Effector CD8-positive, alpha-beta T cell (primary cell): ENCODE results near the gene CCDC40.

Experiments used
- DNase-seq: peaks from one replicate; lab custom pipeline; 2025; lab: John Stamatoyannopoulos, UW

Gene CCDC40

DNA sequence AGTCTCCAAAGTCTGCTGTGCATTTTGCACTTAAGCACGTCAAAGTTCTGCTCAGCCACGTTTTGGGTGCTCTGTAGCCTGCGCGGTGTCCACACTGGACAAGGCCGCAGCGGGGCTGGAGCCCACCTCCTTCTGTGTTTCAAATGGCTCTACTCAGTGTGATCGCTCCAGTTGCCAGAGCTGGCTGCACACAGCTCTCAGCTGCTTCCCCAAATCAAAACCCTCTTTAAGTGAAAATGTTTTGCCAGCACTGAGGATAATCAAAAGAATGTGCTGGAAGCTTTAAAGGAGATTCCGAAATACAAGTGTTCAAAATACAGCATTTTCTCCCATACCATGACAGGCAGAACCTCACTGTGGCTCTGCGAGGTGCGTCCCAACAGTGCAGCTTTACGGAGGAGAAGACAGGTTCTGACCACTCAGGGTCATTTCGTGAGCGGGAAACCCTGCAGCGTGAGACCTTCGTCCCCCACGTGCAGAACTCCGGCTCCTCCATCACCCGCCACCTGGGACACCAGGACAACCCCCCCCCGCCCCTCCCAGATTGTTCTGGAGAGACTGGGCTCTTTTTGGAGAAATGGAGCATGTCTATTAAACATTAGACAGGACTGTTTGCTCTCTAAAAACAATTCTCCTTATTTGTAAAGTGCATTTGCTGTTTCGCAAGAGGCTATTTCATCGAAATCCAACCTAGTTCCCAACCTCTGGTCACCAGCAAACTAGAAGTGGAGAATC, 17.4 kb upstream of the CCDC40 start:
- no peak for DNase-seq

DNA sequence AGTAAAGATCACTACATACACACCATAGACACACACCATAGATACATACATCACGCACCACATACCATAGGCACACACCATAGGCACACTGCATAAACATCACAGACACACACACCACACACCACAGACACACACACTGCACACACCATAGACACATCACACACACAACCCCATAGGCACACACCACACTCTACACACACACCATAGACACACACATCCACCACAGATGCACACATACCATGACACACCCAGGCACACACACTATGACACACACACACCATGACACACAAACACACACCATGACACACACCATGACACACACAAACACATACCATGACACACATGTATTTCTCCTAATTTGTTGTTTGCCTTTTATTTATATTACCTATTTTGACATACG, 14.8 kb upstream of the CCDC40 start:
- DNase-seq: no peak

DNA sequence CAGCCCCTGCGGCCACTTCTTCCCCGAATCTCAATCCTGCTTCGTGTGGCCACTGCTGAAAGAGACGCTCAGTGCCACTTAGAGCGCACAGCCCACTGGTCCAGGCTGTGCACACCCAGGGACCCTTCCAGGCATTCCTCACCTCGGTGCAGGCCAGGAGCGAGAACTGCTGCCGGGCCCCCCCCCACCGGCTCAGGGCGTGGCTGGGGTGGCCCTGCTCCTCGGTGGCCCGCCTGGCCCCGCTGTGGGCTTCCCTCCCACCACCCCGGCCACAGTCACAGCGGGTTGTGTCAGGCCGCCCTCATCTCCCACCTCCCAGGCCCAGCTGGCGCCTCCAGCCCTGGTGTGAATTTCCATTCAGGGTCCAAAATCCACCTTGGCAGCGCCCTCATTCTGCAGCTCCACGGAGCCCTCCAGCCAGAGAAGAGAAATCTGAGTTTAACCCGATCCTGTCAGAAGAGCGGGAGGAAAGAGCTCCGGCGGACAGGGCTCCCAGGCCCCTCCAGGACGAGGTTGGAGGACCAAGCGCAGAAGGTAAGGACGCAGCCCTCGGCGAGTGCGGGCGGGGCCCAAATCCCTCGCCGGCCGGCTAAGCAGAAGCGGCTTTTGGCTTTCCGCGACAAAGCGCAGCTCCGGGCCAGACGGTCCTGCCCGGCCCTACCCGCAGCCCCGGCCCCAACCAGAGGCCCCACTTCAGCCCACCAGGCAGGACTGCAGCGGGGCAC, 12.8 kb upstream of the CCDC40 start:
- no peak for DNase-seq

DNA sequence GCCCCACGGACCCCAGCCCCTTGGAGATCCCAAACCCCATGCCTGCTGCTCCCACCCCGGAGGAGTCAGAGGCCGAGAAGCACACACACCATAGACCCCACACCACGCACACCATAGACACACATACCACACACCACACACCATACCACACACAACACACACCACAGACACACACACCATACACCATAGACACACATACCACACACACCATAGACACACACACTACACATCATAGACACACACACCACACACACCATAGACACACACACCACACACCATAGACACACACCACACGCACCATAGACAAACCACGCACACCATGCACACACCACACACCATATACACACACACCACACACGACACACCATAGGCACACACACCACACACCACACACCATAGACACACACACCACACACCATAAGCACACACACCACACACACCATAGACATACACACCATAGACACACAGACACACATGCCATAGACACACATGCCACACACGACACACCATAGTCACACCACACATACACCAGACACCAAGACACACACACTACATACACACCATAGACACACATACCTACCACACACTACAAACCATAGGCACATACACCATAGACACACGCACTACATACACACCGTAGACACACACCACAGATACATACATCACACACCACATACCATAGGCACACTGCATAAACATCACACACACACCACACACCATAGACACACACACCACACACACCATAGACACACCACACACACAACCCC, 12.1 kb upstream of the CCDC40 start:
- no peak for DNase-seq

DNA sequence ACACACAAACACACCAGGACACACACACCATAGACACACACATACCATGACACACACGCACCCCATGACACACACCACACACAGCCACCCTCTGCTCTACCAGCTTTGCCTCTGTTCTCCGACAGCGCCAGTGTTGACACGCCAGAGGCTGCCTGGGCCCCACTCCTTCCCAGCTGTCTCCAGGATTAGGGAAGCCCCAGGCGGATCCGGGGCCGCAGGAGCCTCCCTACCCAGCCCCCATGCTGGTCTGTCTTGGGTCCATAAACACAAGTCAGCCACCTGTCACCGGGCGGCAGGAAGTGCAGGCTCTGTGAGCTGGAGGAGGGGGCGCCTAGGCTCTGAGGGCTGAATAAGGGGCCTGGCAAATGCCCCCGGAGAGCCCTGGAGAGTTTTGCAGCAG, 11.3 kb upstream of the CCDC40 start:
- DNase-seq: no peak

DNA sequence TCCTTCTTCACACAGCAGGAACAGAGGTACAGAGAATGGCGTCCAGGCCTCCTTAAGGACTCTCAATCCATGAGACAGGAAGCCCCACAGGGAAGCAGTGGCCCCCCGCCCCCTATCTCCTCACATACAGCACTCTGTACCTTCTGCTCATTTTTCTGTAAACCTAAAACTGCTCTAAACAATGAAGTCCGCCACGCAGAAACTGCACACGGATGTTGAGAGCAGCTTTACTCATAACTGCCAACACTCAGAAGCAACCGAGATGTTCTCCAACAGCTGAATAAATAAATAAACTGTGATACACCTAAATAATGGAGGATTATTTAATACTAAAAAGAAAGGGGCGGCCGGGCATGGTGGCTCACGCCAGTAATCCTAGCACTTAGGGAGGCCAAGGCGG, 10.6 kb upstream of the CCDC40 start:
- DNase-seq: no peak

DNA sequence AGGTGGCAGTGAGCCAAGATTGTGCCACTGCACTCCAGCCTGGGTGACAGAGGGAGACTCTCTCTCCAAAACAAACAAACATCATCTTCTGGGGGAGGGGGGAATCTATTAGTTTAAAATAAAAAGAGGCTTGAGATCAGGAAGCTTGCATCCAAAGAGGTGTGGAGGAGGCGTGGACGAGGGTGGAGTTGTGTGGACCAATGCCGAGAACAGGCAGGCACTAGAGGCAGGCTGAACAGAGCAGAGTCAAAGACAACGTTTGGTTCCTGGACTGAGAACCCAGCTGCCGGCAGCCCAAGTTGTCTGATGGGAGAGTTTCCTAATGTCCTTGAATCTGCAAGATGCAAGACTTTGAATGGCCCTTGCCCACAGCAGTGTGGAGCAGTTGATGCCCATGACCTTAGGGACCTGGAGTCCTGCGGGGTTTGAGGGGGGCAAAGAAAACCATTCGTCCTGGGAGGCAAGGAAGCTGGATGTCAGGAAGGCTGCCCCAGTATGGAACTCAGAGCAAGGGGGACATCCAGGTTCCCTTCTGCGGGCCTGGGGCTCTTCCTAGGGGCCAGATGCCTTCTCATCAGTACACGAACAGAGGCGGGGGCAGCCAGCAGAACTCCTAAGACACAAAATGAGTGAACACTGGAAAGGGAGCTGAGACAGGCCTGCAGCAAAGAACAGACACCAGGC, 9.9 kb upstream of the CCDC40 start:
- no peak for DNase-seq

DNA sequence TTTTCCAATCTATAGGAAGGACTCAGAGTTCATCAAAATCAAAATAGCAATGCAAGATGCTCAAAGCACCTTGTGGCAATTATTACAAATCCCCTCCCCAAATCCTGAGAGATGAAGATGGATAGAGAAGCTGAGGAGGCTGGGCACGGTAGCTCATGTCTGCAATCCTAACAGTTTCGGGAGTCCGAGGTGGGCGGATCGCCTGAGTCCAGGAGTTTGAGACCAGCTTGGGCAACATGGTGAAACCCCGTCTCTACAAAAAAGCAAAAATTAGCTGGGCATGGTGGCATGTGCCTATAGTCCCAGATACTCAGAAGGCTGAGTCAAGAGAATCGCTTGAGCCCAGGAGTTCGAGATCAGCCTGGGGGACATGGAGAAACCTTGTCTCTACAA, 9.4 kb upstream of the CCDC40 start:
- no peak for DNase-seq

DNA sequence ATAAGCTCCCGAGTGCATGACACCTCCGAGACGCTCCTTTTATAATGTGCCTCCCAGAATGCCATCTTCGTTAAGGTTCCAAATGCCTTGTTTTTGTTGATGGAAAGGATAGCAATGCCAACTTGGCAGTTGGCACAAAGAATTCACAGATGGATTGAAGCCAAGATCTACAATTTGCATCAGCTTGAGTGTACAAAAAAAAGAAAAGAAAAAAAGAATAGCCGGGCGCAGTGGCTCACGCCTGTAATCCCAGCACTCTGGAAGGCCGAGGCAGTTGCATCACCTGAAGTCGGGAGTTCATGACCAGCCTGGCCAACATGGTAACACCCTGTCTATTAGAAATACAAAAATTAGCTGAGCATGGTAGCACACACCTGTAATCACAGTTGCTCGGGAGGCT, 8.4 kb upstream of the CCDC40 start:
- DNase-seq: no peak

DNA sequence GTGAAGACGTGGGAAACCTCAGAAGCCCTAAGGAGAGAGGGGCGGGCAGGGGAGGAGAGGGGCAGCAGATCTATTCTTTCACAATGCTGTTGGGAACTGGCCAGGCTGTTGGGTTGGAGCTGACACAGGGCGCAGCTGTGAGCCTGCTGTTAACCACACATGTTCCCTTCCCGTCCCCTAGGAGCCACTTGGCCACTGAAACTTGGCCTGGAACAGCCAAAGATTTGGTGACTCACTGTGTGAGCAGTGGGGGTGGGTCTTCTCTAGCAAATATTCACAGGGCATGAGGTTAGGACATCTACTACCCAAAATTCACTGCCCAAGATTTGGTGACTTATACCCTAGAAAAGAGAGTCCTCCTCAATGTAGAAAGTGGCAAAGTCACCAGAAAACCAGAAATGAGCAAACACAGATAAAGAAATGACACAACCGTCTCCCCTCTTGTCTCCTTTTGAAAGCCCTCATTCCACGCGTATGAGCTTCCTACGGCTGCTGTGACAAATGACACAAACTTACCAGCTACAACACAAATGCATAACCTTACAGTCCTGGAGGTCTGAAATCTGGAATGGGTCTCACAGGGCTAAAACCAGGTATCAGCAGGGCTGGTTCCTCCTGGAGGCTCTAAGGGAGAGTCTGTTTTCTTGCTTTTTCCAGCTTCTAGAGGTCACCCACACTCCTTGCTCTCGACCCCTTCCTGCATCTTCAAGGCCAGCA, 7.0 kb upstream of the CCDC40 start:
- DNase-seq: no peak

DNA sequence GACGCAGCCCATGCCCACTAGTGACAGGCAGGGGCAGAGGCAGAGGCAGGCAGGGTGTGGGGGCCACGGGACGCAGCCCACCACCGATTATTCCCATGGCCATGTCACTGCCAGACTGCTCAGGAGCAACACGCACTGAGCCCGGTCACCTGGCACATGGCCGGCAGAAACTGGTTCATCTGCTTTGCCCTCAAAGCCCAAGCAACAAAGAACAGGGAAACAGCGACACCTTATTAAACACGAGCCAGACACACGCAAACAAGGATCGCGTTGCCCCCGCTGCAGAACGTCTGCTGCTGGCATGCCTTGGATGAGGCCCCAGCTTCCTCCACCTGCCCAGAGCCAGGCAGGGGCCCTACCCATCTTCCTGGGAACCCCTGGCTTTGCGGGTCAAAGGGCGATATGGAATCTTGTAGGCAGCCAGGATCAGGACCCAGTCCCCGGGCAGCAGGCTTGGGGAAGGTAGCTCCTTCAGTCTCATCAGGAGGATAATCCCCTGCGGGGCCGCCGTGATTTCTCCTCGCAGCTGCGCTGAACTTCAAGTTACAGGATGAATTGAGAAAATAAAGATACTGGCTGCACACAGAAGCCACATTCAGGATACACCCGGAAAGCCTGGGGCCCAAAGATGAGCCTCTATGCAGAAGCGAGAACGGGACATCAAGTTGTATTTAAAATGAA, 5.6 kb upstream of the CCDC40 start:
- no peak for DNase-seq

DNA sequence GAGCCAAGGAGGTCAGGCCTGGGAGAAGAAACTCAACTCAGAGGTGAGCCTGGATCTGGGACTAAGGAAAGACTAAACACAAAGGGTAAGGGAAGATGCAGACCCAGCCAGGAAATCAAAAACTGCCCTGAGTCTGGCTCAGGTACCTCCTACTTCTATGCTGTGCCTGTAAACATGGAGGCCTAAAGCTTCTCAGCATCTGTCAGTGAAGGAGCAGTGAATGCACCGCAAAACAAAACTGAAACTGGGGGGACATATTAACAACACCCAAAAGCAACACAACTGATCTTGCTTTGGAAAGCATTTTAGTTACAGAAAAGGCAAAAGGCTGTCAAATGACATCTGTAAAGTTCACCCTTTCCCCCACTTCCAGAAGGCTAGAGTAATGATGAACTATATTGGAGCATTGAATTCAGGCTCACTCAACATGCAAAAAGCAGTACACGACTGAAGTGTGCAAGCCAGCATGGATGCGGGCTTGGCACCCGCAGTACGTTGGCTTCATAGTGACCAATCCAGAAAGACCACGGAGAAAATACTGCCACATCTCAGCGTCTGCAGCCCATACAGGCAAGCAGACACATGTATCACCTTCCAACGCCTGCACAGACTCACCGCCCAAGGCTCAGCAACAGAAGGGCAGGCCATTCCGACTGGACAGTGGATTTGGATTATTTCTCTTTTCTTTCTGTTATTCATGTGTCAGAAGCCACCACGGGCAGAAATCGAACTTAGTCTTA, 4.6 kb upstream of the CCDC40 start:
- no peak for DNase-seq

DNA sequence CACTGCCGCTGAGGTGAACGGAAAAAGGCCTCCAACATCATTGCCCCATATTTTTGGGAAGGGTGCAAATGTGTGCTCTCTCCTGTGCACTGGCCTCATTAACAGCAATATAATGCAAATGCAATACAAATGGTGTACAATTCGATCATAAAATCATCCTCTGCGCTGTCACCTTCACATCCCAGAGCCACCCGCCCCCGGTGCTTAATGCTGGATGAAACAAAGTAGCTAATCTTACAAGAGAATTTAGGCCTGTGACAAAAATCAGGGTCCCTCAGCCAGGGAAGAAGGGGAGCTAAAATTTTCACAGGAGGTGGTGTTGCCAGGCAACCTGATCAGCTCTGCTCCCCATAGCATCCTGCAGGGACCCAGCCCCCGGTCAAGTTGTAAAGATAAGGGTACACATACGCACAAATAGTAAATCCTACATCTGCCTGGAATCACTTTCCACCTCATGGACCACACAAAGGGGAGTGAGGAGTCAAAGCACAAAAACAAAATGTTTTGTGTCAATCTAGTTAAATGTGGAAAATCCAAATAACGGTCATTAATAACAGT, 3.7 kb upstream of the CCDC40 start:
- DNase-seq: no peak

DNA sequence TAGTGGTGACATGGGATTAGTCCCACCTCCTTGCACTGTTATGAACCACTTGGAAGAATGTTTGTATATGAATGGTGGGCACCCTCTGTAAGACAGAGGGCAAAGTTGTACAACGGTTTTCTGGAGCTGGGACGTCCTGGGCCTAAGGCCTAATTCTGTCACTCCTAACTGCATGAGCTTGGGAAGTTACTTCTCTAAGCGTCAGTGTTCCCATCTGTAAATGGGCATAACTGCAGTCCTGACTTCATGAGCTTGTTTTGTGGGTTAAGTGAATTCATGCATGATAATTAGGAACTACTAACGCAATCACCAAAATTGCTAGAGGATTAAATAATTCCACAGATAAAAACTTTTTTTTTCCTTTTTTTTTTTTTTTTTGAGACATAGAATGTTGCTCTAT, 2.6 kb upstream of the CCDC40 start:
- no peak for DNase-seq

DNA sequence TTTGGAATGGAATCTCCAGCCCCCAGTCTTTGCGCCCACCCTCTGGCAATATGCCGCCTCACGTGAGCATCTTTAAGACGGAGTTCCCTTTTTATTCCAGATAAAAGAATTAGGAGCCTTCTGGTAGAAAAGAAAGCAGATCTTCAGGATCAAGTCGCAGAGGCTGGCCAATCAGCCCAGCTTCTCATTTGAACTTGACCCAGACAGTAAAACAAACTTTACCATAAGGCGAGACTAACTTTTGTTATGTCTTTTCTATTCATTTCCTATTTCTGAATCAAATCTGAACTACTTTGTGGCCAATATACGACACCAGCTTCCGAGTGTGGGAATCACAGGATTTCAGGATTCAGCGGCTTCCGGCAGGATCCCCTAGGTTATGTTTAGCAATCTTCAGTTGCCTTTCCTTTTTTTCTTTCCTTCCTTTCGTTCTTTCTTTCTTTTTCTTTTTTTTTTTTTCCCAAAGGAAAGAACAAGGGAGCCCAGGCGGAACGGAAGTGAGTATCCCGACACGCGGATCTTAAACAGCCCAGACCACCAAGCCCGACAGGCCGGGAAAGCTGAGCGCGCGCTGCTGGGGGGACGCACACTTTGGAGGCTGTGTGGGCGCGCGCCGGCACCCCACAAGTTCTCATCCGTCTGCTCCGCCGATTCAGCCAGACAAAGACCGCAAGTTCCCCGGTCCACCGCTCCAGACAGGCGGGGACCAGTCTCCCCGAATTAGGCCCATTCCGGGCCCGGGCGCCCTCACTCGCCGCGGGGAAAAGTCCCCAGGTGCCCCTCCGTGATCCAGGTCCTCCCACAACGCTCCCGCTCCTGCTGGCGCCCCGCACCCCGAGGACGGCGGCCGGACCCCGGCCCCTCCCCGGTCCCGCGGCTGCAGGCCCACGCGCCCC, 1.4 kb upstream of the CCDC40 start:
- peak; percentile 19 for DNase-seq

DNA sequence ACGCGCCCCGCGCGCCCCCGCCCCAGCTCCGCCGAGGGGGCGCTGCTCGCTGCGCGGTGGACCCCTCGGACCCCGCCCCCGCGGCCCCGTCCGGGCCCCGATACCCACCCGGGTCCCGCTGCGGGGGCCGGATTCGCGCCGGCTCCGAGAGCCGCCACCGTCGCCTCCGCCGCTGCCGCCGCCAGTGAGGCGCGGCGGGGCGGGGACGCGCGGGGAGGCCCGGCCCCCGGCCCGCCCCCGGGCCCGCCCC, 830 bp upstream of the CCDC40 start, which contains the start of gene TBC1D16:
Gene TBC1D16, minus strand, starts transcription at position 186 of the 250 bp plus-strand sequence. CDS start 22,325 bp downstream, outside the sequence.
- DNase-seq: no peak

DNA sequence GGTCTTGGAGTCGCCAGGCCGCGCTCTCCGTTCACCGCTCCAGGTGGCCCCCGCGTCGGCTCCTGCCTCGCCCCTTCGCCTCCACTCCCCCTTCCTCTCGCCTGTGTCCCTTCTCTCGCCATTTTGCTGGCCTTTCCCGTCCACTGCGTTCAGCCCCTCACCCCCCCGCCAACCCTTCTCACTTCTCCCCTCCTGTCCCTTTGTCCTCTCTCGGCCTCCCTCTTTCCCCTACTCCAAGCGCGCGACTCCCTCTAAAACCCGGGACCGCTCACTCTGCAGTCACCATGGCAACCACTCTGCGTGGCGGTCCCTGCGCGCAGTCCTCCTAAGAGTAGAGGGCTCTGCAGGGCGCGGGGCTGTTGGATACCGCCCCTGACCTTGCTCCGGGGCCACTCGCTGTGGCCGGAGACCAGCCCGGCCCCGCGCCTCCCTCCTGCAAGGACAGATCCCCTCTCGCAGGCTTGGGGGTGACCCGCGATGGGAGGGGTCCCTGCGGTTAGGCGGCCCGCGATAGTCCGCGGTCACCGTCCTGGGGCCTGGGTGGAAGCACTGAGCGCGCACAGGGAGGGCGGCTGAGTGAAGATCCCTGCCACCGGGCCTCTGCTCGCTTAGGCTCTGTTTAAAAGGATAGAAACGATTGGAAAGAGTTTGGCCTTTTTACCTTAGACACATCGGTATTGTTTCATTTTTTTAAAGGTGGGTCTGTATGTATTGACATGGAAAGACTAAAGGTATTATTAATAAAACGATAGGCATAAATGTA, 454 bp downstream of the CCDC40 start:
- peak; percentile 23 for DNase-seq

DNA sequence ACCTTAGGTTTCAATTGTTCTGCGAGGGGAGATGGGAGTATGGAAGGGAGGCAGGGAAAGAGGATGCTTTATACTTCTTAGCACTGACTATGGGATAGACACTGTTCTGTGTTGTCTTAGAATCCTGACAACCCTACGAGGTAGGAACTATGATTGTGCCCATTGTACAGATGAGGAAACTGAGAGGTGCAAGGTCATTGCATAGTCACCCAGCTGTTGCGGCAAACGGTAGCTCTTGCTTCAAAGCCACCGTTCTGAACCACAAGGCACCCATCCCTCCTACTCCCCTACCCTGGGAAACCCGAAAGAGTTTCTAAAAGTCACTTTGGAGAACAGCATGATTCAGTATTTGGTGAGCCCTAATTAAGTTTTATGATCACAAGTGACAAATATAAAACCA, 7.5 kb downstream of the CCDC40 start:
- no peak for DNase-seq
